ENCODE measurements around the gene ARHGEF18.

The ARHGEF18 gene

DNA sequence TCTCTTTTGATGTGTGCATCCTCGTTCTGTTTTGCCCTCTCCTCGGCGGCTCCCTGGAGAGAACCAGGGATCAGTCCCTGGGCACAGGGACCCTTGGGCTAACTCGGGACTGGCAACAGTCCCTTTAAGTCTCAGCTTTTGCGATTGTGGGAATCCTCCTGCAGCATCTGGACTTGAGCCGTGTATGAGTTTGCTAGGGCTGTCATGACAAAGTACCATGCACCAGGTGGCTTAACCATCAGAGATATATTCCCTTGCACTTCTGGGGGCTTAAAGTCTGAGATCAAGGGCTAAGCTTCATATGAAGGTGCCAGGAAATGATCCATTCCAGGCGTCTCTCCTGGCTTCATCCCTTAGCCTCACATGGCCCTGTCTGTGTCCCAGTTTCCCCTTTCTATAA, 34.5 kb downstream of the ARHGEF18 start:
- TF ChIP-seq, protein P1, sequence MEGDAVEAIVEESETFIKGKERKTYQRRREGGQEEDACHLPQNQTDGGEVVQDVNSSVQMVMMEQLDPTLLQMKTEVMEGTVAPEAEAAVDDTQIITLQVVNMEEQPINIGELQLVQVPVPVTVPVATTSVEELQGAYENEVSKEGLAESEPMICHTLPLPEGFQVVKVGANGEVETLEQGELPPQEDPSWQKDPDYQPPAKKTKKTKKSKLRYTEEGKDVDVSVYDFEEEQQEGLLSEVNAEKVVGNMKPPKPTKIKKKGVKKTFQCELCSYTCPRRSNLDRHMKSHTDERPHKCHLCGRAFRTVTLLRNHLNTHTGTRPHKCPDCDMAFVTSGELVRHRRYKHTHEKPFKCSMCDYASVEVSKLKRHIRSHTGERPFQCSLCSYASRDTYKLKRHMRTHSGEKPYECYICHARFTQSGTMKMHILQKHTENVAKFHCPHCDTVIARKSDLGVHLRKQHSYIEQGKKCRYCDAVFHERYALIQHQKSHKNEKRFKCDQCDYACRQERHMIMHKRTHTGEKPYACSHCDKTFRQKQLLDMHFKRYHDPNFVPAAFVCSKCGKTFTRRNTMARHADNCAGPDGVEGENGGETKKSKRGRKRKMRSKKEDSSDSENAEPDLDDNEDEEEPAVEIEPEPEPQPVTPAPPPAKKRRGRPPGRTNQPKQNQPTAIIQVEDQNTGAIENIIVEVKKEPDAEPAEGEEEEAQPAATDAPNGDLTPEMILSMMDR (IDR thresholded peaks at IDR 0.05): no peak
- Histone ChIP-seq H3K27ac (no peak overlapping the region), H3K4me3 (no peak overlapping the region)
- DNase-seq (ENCODE audit: low spot score): no peak

DNA sequence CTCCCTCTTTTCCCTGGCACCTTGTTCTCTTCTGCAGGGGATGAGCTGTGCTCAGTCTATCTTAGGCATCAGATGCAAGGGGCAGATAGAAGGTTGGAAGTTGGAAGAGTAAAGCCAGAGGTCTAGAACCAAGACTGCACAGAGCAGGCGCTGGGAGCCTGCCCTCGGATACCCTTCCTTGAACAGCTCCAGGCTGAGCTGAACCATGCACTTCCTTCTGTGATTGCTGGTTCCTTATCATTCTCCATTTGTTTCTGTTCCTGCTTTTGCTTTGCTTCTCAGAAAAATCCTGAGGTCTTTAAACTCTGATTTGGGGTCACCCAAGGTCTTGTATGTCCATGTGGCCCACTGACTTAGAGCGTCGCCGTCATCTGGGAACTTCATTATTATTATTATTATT, 36.3 kb downstream of the ARHGEF18 start:
- Histone ChIP-seq H3K4me3 (no peak overlapping the region), H3K27ac (no peak overlapping the region)
- no peak for DNase-seq (ENCODE audit: low spot score)
- TF ChIP-seq, protein P1 (IDR thresholded peaks at IDR 0.05): no peak

DNA sequence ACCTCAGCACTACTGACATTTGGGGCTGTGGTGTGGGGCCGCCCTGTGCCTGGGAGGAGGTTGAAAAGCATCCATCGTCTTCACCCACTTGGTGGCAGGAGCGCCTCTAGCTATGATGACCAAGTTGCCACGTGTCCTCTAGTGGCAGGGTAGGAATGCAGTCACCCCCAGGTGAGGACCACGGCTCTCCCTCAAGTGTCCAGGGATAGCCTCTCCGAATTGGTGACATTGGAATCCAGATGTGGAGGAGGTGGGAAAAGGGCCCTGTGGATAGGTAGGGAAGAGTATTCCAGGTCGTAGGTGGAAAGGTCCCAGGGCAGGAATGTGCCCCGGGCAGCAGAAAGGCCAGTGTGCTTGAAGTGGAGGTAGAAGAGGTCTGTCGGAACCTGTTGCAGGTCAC, 37.6 kb downstream of the ARHGEF18 start:
- H3K4me3 ChIP-seq: no peak overlapping the region
- H3K27ac ChIP-seq: no peak overlapping the region
- TF ChIP-seq, protein P1 (IDR thresholded peaks at IDR 0.05): no peak
- no peak for DNase-seq (ENCODE audit: low spot score)

DNA sequence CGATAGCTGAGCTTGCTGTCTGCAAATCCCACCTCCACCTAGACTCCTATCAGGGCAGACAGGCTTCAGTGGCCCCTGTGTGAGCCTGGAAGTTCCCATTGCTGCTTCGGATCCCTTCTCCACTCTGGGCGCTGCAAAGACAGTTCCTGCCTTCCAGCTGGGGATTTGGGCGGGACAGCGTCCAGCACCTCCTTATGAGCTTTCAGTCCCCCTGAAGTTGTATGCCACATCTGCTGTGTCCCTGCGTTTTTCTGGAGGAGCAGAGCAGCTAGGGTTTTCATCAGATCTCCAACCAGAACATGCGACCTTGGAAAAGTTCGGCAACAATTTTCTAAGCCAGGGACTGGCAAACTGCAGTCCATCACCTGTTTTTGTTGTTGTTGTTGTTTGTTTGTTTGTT, 38.0 kb downstream of the ARHGEF18 start:
- Histone ChIP-seq H3K4me3 (no peak overlapping the region), H3K27ac (no peak overlapping the region)
- TF ChIP-seq, protein P1 (IDR thresholded peaks at IDR 0.05): no peak
- no peak for DNase-seq (ENCODE audit: low spot score)

DNA sequence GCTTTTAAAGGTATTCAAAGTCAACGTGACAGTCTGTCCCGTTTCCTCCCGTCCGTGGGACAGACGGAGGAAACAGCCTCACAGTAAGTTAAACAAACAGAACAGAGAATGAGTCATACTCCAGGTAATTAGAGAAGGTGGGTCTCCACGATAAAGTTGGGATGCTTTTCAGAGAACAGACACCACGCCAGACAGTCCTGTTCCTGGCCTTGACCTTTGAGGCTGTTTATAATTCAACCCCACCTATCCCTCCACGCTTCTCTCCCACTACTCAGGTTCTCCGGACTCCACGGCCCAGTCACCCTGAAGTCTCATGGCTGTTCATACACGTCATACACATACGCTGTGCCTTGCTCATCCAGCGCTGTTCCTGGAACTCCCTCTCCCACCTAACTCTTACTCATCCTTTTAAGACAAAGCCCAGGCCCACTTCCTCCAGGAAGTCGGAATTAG, 42.5 kb downstream of the ARHGEF18 start:
- TF ChIP-seq, protein P1 (IDR thresholded peaks at IDR 0.05): no peak
- no peak overlapping the region for H3K27ac ChIP-seq
- no peak for DNase-seq (ENCODE audit: low spot score)
- no peak overlapping the region for H3K4me3 ChIP-seq

DNA sequence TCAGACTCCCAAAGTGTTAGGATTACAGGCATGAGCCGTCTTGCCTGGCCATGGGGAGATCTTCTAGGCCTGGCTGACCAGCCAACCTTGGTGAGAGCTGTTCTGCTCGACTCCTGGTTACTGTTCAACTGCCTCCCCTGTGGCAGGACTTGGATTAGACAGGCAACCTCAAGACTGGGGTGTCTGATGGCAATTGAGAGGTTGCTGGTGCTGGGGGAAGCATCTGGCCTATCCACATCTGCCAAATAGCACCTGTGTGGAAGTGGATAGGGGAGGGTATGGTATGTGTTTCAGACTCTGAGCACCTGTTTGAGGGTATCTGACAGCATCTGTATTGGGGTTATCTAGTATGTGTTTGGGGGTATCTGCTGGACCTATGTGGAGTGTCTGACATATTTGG, 44.7 kb downstream of the ARHGEF18 start:
- Histone ChIP-seq H3K4me3 (no peak overlapping the region), H3K27ac (no peak overlapping the region)
- TF ChIP-seq, protein P1 (IDR thresholded peaks at IDR 0.05): no peak
- no peak for DNase-seq (ENCODE audit: low spot score)

DNA sequence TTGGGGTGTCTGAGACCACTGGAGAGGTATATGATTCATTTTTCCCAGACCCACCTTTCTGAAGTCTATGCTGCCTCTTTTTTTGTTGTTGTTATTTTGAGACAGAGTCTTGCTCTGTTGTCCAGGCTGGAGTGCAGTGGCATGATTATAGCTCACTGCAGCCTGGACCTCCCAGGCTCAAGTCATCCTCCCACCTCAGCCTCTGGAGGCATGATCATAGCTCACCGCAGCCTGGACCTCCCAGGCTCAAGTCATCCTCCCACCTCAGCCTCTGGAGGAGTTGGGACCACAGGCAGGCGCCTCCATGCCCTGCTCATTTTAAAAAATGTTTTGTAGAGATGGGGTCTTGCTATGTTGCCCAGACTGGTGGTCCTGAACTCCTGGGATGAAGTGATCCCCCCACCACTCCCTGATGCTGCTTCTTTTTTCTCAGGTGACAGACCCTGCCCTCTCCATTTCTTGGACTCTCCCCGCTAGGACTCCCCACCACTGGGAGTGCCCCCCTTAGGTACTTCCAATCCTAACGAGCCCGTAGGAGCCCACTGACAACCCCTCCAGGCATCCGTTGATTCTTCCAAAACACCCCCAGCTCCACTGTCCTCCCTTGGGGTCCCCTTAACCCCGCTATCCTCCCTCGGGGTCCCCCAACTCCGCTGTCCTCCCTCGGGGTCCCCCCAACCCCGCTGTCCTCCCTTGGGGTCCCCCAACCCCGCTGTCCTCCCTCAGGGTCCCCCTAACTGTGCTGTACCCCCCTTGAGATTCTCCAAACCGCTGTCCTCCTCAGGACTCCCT, 45.4 kb downstream of the ARHGEF18 start:
- DNase-seq (ENCODE audit: low spot score): no peak
- Histone ChIP-seq H3K4me3 (peak overlapping the region; percentile 97), H3K27ac (peak overlapping the region; percentile 42 to 79)
- TF ChIP-seq, protein P1 (IDR thresholded peaks at IDR 0.05): no peak

Data from coronary artery (tissue), 2 donors.